Measurements from ENCODE around the gene C1orf35.

C1orf35 gene

DNA sequence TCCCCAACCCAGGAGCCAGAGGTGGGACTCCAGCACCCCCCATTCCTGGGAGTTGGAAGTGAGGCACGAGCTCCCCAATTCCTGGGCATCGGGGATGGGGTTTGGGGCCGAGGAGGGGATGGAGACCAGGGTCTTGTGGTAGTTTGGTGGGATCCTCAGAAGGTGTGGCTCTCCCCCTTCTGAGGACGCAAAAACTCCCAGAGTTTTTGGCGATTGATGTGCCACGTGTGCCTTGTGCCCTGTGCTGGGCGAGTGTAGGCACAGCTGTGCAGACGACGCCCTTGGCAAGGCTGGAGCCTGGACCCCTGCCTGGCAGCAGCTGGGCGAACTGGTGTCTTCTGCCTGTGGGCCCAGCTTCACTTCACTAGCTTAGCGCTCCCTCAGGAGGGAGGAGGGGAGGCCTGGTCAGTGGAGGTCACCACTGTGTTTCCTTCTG is 39.6 kb upstream of the C1orf35 start:
- H3K27ac ChIP-seq (ENCODE audit: low read depth, low read length) = peak overlapping the region; percentile 92
- H3K27me3 ChIP-seq (ENCODE audit: control insufficient read depth in 5 of 5, insufficient read depth in 4 of 5, low read length in 5 of 5) = no peaks in the 10 kb centered on the region
- H3K4me1 ChIP-seq (ENCODE audit: control insufficient read depth in 5 of 5, insufficient read depth in 5 of 5, low read length in 5 of 5) = peaks cover 12 to 66% (median 49%) of the 10 kb centered on the region in 5 donors
- H3K9me3 ChIP-seq (ENCODE audit: control insufficient read depth in 5 of 5, low read length in 5 of 5) = no peaks in the 10 kb centered on the region
- H3K36me3 ChIP-seq (ENCODE audit: control insufficient read depth in 5 of 5, insufficient read depth in 5 of 5, low read length in 5 of 5) = peaks cover 0 to 37% (median 29%) of the 10 kb centered on the region in 5 donors
- H3K9ac ChIP-seq (ENCODE audit: low read length in 5 of 5) = peak overlapping the region in 2 of 5 donors; percentile 44 to 92
- peak overlapping the region in 1 of 5 donors; percentile 91 for H3K4me3 ChIP-seq (ENCODE audit: low read depth in 1 of 5, low read length in 5 of 5)

DNA sequence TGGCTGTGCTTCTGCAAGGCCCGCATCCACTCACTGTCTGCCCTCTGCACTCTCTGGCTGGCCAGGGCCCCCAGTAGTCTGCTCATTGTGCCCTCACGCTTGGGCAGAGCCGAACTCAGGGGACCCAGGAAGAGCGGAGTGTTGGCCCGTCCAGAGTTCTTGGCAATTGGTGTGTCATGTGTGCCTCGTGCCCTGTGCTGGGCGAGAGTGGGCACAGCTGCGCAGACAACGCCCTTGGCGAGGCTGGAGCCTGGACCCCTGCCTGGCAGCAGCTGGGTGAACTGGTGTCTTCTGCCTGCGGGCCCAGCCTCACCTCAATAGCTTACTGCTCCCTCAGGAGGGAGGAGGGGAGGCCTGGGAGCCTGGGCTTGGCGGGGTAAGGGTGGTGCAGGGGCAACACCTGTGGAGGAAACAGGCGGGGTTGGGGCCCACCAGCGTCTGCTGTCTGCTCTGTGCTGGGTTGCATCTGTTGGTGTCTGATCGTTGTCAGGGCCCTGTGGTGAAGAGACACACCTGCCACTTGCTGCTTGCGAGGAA is 39.1 kb upstream of the C1orf35 start:
- no peaks in the 10 kb centered on the region for H3K27me3 ChIP-seq (ENCODE audit: control insufficient read depth in 5 of 5, insufficient read depth in 4 of 5, low read length in 5 of 5)
- peak overlapping the region in 4 of 5 donors; percentile 0 to 92 (median 38) for H3K9ac ChIP-seq (ENCODE audit: low read length in 5 of 5)
- H3K9me3 ChIP-seq (ENCODE audit: control insufficient read depth in 5 of 5, low read length in 5 of 5) = no peaks in the 10 kb centered on the region
- H3K36me3 ChIP-seq (ENCODE audit: control insufficient read depth in 5 of 5, insufficient read depth in 5 of 5, low read length in 5 of 5) = peaks cover 0 to 32% (median 24%) of the 10 kb centered on the region in 5 donors
- peaks cover 12 to 62% (median 49%) of the 10 kb centered on the region in 5 donors for H3K4me1 ChIP-seq (ENCODE audit: control insufficient read depth in 5 of 5, insufficient read depth in 5 of 5, low read length in 5 of 5)
- H3K27ac ChIP-seq (ENCODE audit: low read depth, low read length) = peak overlapping the region; percentile 92
- H3K4me3 ChIP-seq (ENCODE audit: low read depth in 1 of 5, low read length in 5 of 5) = peak overlapping the region in 3 of 5 donors; percentile 84 to 92 (median 91)

GRCh38 chr1:228141226-228142044 is 38.3 kb upstream of the C1orf35 start:
- peak overlapping the region; percentile 84 to 92 (median 91) for H3K4me3 ChIP-seq (ENCODE audit: low read depth in 1 of 5, low read length in 5 of 5)
- H3K27me3 ChIP-seq (ENCODE audit: control insufficient read depth in 5 of 5, insufficient read depth in 4 of 5, low read length in 5 of 5) = no peaks in the 10 kb centered on the region
- peak overlapping the region; percentile 77 to 92 (median 89) for H3K9ac ChIP-seq (ENCODE audit: low read length in 5 of 5)
- no peaks in the 10 kb centered on the region for H3K9me3 ChIP-seq (ENCODE audit: control insufficient read depth in 5 of 5, low read length in 5 of 5)
- H3K27ac ChIP-seq (ENCODE audit: low read depth, low read length) = peak overlapping the region; percentile 92
- peaks cover 12 to 57% (median 49%) of the 10 kb centered on the region in 5 donors for H3K4me1 ChIP-seq (ENCODE audit: control insufficient read depth in 5 of 5, insufficient read depth in 5 of 5, low read length in 5 of 5)
- H3K36me3 ChIP-seq (ENCODE audit: control insufficient read depth in 5 of 5, insufficient read depth in 5 of 5, low read length in 5 of 5) = peaks cover 0 to 24% (median 16%) of the 10 kb centered on the region in 5 donors

DNA sequence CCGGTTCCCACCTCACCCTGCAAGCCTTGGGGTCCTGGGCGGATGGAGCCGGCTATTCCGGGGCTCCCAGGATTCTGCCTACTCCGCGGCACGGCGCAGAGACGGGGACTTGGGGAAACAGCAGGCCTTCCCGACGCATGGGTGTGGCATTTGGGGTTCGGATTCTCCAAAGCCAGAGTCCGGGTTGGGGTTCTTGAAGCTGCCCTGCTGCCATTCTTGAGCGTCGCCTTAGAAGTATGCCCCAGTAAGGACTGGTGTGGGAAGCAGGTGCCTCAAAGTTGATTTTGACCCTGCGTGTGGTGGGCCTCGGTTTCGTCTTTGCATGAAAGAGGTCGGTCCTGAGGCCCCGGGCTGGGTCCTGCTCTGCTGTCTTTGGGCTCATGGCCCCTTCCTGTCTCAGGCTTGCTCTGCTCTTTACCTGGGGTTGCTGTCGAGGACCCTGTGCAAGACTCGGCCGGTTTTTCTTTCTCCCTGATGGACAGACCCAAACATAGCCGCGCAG is 37.6 kb upstream of the C1orf35 start:
- Histone ChIP-seq H3K9me3 (ENCODE audit: control insufficient read depth in 5 of 5, low read length in 5 of 5) (no peaks in the 10 kb centered on the region), H3K4me1 (ENCODE audit: control insufficient read depth in 5 of 5, insufficient read depth in 5 of 5, low read length in 5 of 5) (peaks cover 12 to 56% (median 49%) of the 10 kb centered on the region in 5 donors), H3K4me3 (ENCODE audit: low read depth in 1 of 5, low read length in 5 of 5) (peak overlapping the region; percentile 84 to 92 (median 91)), H3K9ac (ENCODE audit: low read length in 5 of 5) (peak overlapping the region; percentile 77 to 92 (median 89)), H3K36me3 (ENCODE audit: control insufficient read depth in 5 of 5, insufficient read depth in 5 of 5, low read length in 5 of 5) (peaks cover 0 to 18% (median 9%) of the 10 kb centered on the region in 5 donors), H3K27ac (ENCODE audit: low read depth, low read length) (peak overlapping the region; percentile 92), H3K27me3 (ENCODE audit: control insufficient read depth in 5 of 5, insufficient read depth in 4 of 5, low read length in 5 of 5) (no peaks in the 10 kb centered on the region)

DNA sequence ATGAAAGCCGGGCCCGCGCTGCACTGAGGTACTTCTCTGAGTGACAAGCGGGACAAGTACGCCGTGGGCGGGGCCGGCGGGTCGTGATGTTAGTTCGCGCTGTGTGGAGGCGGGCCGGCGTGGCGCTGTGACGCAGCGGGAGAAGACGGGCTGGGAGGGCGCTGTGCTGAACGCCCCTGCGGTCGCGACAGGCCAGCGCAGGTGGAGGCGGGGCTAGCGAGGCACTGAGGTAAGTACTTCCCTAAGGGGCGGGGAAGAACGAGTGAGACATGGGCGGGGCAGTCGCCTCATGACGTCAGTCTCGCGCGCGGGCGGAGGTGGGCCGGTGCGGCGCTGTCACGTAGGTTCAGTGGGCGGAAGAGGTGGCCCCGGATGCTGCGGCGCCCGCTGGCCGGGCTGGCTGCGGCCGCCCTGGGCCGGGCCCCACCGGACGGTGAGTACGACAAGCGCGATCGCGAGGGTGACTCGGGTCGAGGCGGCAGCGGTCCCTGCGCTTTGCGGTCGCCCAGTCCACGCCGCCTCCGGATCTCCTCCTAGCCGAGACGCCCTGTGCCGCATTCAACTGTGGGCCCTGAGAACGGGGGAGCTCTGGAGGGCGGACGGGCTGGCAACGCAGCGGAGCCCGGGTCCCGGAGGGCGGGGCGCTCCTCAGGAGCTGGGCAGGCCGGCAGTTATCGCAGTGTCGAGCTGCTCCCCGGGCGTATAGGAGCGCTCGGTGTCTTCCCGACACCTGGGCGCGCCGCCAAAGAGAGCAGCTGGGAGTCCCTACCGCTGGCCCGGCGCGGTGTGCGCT is 37.0 kb upstream of the C1orf35 start, which contains the start of gene GUK1:
Gene GUK1, plus strand, starts transcription at position 349 of the 793 bp plus-strand sequence. Its CDS starts 24 bp downstream, at position 373.
- Histone ChIP-seq H3K27ac (ENCODE audit: low read depth, low read length) (peak within 1 kb of the TSS; percentile 92), H3K4me1 (ENCODE audit: control insufficient read depth in 5 of 5, insufficient read depth in 5 of 5, low read length in 5 of 5) (peaks cover 12 to 51% (median 48%) of the 10 kb centered on the region in 5 donors), H3K9ac (ENCODE audit: low read length in 5 of 5) (peak within 1 kb of the TSS; percentile 77 to 92 (median 89)), H3K27me3 (ENCODE audit: control insufficient read depth in 5 of 5, insufficient read depth in 4 of 5, low read length in 5 of 5) (no peaks in the 10 kb centered on the region), H3K36me3 (ENCODE audit: control insufficient read depth in 5 of 5, insufficient read depth in 5 of 5, low read length in 5 of 5) (peaks cover 0 to 12% (median 3%) of the 10 kb centered on the region in 5 donors), H3K9me3 (ENCODE audit: control insufficient read depth in 5 of 5, low read length in 5 of 5) (no peaks in the 10 kb centered on the region), H3K4me3 (ENCODE audit: low read depth in 1 of 5, low read length in 5 of 5) (peak within 1 kb of the TSS; percentile 84 to 92 (median 91))

DNA sequence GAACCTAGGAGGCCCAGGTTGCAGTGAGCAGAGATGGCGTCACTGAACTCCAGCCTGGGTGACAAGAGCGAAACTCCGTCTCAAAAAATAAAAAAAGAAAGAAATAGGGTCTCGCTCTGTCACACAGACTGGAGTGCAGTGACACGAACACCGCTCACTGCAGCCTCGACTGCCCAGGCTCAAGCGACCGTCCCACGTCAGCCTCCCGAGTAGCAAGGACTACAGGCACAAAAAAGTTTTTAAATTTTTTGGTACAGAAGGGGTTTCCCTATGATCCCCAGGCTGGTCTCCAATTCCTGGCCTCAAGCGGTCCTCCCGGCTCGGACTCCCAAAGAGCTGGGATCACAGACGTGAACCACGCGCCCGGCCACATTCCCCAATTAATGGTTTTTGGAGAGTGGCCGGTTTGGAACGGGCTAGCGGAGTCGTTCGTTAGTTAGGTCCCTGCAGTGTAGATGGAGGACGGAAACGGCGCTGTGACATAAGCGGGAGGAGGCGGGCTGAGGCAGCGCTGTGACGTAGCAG is 36.3 kb upstream of the C1orf35 start:
- Histone ChIP-seq H3K4me1 (ENCODE audit: control insufficient read depth in 5 of 5, insufficient read depth in 5 of 5, low read length in 5 of 5) (peaks cover 12 to 45% (median 43%) of the 10 kb centered on the region in 5 donors), H3K27ac (ENCODE audit: low read depth, low read length) (peak overlapping the region; percentile 92), H3K9ac (ENCODE audit: low read length in 5 of 5) (peak overlapping the region in 4 of 5 donors; percentile 49 to 92 (median 74)), H3K9me3 (ENCODE audit: control insufficient read depth in 5 of 5, low read length in 5 of 5) (no peaks in the 10 kb centered on the region), H3K36me3 (ENCODE audit: control insufficient read depth in 5 of 5, insufficient read depth in 5 of 5, low read length in 5 of 5) (peaks cover 0 to 9% (median 0%) of the 10 kb centered on the region in 5 donors), H3K4me3 (ENCODE audit: low read depth in 1 of 5, low read length in 5 of 5) (peak overlapping the region; percentile 80 to 92 (median 91)), H3K27me3 (ENCODE audit: control insufficient read depth in 5 of 5, insufficient read depth in 4 of 5, low read length in 5 of 5) (no peaks in the 10 kb centered on the region)

GRCh38 chr1:228136901-228137300 is 33.8 kb upstream of the C1orf35 start:
- Histone ChIP-seq H3K4me1 (ENCODE audit: control insufficient read depth in 5 of 5, insufficient read depth in 5 of 5, low read length in 5 of 5) (peaks cover 4 to 20% (median 17%) of the 10 kb centered on the region in 5 donors), H3K9ac (ENCODE audit: low read length in 5 of 5) (no peak overlapping the region)

DNA sequence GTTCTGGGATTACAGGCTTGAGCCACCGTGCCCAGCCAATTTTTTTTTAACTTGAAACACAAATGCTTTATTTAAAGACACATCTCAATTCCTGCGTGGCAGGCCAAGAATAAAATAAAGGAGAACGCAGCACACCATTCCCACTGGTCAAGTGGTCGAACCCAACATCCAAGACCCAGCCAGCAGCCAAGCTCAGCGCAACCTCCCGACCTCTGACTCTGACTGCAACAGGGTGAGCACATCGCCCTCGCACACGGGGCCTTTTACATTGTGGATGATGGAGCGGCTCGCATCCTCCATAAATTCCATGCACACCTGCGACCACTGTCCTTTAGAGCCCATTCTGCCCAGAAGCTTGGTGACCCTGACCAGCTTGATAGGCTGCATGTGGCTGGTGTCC is 31.5 kb upstream of the C1orf35 start:
- H3K27ac ChIP-seq (ENCODE audit: low read depth, low read length) = no peak overlapping the region
- peaks cover 0 to 10% (median 5%) of the 10 kb centered on the region in 5 donors for H3K4me1 ChIP-seq (ENCODE audit: control insufficient read depth in 5 of 5, insufficient read depth in 5 of 5, low read length in 5 of 5)
- H3K9me3 ChIP-seq (ENCODE audit: control insufficient read depth in 5 of 5, low read length in 5 of 5) = no peaks in the 10 kb centered on the region
- no peaks in the 10 kb centered on the region for H3K36me3 ChIP-seq (ENCODE audit: control insufficient read depth in 5 of 5, insufficient read depth in 5 of 5, low read length in 5 of 5)
- no peak overlapping the region for H3K4me3 ChIP-seq (ENCODE audit: low read depth in 1 of 5, low read length in 5 of 5)
- no peak overlapping the region for H3K9ac ChIP-seq (ENCODE audit: low read length in 5 of 5)
- peaks cover 0 to 3% (median 0%) of the 10 kb centered on the region in 5 donors for H3K27me3 ChIP-seq (ENCODE audit: control insufficient read depth in 5 of 5, insufficient read depth in 4 of 5, low read length in 5 of 5)

More at GRCh38 chr1:228136901-228137300, 33.8 kb upstream of the C1orf35 start:
- Histone ChIP-seq H3K4me3 (ENCODE audit: low read depth in 1 of 5, low read length in 5 of 5) (no peak overlapping the region), H3K36me3 (ENCODE audit: control insufficient read depth in 5 of 5, insufficient read depth in 5 of 5, low read length in 5 of 5) (peaks cover 0 to 3% (median 0%) of the 10 kb centered on the region in 5 donors), H3K27me3 (ENCODE audit: control insufficient read depth in 5 of 5, insufficient read depth in 4 of 5, low read length in 5 of 5) (no peaks in the 10 kb centered on the region), H3K9me3 (ENCODE audit: control insufficient read depth in 5 of 5, low read length in 5 of 5) (no peaks in the 10 kb centered on the region), H3K27ac (ENCODE audit: low read depth, low read length) (no peak overlapping the region)

GRCh38 chr1:228131766-228132165 is 28.6 kb upstream of the C1orf35 start:
- Histone ChIP-seq H3K27me3 (ENCODE audit: control insufficient read depth in 5 of 5, insufficient read depth in 4 of 5, low read length in 5 of 5) (peaks cover 0 to 3% (median 0%) of the 10 kb centered on the region in 5 donors), H3K27ac (ENCODE audit: low read depth, low read length) (no peak overlapping the region), H3K36me3 (ENCODE audit: control insufficient read depth in 5 of 5, insufficient read depth in 5 of 5, low read length in 5 of 5) (no peaks in the 10 kb centered on the region), H3K4me3 (ENCODE audit: low read depth in 1 of 5, low read length in 5 of 5) (no peak overlapping the region), H3K4me1 (ENCODE audit: control insufficient read depth in 5 of 5, insufficient read depth in 5 of 5, low read length in 5 of 5) (peaks cover 0 to 10% (median 7%) of the 10 kb centered on the region in 5 donors), H3K9ac (ENCODE audit: low read length in 5 of 5) (no peak overlapping the region), H3K9me3 (ENCODE audit: control insufficient read depth in 5 of 5, low read length in 5 of 5) (no peaks in the 10 kb centered on the region)

All from subcutaneous abdominal adipose tissue (tissue), 5 donors.